ENCODE data around the gene KLHL40.

The KLHL40 gene

DNA sequence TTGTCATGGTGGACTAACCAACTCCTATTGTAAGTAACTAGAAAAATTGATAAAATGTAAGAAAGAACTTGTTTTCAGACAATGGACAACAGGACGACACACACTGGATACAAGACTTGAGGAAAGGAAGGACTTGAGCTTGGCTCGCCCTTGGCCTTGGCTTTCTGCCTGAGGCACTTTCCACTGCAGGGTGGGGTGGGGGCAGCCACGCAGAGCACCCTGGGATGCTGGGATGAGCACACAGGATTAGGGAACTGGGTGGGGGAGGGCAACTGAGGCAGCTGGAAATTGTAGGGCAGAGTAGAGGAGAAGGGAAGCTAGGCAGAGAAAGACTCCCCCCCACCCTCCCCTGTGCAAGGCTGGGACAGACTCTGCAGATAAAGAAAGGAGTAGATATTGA lies 42.7 kb downstream of the KLHL40 start:
- DNase-seq, result no peak

DNA sequence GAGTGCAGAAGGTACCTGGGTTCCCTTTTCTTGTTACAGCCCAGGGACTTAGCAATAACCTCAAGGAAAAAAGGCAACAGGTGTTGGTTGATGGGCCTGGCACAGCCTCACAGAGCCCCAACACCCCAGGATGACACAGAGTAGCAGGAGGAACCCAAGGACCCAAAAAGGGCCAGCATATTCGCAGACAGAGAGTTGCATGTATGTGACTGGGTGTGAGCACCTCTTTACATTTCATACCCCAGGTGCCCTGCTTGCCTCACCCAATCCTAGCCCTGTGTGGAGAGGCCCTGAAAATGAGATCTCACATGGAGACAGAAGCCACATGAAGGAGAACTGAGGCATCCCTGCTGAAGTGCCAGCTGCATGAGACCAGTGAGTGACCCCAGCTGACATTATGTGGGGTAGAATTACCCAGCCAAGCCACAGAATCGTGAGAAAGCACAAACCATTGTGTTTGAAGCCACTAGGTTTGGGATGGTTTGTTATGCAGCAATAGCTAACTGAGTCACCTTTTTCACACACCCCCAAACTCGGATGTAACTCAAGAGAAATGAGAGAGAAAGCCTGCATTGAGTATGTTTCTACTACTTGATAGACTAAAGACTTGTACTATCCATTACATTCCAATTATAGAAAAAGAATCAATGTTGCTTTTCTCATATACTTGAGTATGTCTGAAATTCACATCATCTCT lies 43.5 kb downstream of the KLHL40 start:
- no peak for DNase-seq

DNA sequence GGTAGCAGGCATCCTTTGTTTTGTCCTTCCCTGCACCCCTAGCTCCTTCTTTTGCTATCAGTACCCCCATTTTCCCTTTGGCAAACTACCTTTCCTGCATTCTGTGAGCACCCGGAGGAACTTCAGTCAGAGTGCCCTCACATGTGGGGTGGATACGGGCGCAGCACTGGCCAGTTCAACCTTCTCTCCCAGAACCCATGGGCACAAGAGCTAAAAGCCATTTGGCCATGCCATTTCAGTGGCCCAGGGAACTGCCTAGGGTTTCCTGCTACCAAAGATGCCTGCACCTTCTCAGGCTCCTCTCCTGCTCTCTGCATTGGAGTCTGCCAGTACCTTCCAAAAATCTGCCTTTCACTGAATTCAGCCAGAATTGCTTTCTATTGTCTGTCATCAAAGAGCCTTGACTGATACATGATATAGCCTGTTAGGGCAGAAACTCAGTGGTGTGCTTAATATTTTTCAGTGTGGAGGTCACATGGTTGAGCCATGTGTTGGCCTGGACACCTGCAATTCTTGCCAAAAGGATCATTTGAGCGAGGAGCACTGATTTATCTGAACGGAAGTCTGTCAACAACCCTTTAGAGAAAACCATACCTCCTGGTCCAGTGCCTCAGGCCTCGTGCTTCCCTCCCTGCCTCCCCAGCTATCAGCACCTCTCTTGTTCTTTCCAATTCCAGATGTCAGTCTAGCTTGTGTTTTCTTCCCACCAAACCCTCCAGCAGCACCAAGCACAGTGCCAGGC lies 44.2 kb downstream of the KLHL40 start:
- no peak for DNase-seq

DNA sequence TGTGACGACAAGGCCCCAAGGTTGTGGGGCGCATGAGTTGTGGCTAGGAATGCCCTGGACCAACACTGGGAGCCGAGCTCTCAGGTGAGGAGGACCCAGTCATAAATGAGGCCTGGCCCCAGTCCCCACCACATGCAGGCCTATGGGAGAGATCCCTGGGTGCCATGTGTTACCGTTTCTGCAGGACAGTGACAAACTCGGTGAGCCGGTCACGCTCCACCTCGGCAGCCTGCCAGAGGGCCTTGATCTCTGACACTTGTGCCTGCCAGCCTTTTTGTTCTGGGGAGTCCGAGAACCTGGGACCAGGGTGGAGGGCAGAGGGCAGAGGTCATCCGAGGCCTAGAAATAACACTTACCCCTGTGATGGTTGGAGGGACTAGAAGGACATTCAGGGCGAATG lies 45.0 kb downstream of the KLHL40 start:
- no peak for DNase-seq

DNA sequence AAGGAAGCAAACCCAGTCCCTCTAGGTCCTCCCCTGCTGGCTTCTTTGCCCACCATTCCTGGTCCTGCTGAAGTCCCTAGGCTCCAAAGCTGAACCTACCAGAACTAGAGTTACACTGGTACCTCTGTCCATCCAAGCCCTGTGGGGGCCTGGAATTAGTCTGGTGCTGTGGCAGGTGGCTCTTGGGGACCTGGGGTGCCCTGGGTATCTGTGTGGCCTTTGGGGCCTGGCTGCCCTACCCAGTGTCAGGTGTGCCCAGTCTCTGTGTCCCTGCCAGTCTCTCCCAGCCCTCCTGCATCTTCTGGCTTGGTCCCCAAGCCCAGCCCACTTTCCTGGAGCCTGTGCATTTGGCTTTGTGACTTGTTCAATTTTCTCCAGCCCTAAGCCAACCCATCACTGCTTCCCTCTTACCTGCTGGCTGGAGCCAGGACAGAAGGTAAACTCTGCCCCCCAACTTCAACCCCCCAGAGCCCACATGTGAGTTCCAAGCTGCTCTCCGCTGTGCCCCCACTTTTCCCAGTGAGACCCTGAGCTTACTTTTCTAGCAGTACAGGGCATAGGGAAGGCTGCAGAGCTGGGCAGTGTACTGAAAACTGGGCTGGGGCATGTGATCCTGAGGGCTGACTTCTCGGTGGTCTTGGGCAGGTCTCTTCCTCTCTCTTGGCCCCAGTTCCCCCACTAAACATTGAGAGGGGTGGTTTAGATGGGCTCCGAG lies 45.5 kb downstream of the KLHL40 start:
- no peak for DNase-seq

DNA sequence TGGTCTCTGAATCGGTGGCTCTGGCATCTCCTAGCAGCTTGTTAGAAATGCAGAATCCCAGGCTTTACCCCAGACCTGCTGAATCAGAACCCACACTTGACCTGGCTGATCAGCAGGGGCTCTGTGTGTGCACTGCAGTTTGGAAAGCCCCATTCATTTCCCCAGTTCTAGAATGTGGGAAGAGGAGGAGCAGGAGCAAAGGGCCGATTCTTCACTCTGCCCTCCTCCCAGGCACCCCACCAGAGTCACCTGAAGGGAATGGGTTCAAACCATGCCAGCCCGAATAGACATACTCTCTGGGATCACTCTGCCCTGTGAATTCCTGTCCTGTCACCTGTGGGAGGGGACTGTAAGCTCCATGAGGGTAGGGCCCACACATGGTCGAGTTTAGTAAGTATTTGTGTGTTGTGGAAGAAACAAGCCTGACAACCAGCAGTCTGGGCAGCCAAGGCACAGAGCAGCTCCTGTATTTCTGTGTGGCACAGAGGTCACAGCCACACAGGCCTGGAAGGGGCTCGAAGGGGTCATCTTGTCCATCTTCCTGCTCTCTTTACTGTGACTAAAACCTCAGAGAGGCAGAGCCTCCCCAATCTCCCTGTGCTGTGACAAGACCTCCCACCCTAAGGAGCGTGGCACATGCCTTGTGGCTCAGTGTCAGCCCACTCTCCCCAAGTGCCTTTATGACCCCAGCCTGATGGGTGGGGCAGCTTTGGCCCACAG lies 46.3 kb downstream of the KLHL40 start:
- DNase-seq, result no peak

DNA sequence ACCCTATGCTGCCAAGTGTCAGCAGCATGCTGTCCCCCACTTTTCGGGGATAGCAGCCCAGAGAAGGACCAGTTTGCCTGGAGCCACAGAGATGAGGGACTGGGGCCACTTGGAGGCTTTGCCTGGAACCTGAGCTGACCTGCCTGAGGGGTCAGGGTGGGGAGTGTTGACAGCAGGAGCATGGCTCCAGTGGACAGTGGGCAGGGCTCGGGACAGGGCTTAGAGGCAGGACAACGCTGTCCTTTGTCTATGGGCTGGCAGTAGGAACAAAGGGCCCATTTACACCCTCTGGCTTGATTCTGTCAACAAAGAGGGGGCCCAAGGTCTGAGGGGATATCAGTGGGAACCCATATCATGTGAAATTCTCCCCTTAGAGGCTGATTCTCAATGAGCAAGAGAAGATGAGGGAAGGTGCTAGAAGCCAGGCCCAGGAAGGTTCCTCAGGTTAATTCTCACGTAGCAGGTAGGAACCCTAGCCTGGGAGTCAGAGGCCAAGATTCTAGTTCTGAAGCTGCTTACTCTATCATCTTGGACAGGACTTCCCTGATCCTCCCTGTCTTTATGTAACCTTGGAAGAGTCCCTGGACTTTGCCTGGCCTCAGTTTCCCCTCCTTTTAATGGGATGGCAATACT lies 47.0 kb downstream of the KLHL40 start:
- no peak for DNase-seq

DNA sequence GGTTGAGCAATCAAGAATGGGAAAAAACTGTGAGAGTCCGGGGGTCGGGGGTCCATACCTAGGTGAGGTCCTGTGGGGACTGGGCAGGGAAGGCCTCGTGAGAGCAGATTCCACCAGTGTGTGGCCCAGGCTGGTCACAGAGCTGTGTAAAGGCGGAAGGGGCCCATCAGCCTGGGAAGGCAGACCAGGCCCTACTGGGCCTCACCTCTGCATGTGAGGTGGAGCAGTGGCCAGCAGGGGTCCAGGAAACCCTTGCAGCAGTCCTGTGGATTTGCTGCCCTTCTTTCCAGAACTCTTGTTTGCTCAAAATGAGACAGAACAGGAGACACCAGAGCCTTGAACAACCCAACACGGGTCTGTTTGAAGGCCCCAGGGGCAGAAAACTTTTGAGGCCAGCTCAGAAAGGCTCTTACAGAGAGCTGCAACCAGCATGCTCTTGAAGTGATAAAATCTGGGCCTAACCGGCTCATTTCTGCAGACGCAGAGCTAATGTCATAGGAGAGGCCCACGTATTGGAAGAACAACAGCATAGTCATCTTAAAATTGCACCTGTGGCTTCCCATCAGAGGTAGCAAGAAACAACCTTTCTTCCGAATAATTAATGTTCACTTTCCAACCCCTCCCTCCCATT lies 47.6 kb downstream of the KLHL40 start:
- DNase-seq, result no peak

DNA sequence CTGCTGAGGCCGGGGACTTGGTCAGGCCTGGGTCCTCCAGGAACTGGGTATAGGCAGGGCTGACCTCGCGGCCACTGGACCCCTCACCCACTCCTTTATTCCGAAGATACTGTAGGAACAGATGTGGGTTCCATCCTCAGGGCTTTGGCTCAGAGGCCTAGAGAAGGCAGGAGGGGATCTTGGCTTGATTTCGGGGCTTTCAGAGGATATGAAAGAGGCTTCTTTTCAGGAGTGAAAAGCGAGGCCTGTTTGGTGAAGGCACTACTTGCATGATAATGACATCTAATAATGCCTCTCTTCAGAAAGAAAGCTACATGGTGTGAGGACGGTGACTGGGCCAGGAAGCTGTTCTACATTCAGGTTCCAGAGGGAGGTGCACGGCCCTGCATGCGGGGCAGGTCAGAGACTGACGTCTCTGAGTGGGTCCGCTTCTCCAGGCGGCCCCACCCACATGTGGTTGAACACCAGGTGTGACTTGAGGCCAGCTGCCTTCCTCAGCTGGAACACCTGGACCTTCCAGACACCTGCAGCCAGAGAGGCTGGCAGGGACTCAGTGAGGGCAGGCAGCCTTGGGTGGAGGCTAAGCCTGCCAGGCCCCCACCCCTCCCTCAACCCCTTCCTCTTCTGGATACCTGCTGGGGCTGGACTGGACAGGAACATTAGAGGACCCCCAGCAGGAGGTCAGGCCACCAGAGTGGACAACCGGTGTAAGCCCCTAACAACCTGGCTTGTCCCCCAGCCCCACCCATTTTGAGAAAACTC lies 48.3 kb downstream of the KLHL40 start:
- no peak for DNase-seq

DNA sequence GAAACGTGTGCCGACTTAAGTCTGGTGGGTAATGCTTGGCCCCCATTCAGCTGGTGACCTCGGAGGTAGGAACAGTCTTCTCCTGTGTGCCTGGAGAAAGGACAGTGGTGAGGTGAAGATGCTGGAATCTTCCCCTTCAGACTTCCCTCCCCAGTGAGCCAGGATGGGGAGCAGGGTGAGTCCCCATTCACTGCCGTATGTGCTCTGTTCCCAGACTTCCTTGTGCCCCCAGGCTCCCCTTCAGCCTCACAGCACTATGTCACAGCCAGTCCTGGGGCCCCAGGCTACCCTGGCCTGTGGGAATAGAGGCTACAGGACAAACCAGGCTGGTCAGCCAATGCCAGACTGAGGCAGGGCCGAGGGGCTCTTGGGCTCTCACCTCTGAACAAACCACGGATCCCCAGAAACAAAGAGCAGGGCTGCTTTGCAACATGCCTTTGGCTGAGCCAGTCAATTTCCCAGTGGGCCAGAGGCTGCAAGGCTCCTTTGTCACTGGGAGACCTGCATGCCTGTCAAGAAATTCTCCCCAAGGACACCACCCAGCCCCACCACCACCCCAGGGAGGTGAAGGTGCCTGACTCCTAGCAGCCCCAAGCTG lies 49.0 kb downstream of the KLHL40 start:
- DNase-seq, result no peak

DNA sequence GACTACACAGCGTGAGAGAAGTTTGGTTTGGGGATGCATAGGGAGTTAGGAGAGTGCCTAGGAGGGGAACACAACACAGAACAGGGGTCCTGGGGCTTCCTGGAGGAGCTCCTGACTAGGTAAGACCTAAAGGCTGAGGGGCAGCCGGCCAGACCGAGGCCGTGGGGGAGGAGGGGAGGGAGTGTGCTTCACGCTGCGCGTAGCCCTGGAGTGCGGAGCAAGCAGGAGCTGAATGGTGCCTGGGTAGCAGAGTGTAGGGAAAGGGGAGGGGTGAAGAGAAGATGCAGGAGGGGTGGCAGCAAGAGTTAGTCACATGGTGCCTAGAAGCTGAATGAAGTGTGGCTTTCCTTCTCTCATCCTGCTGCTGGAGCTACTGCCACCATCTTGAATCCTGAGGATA lies 49.7 kb downstream of the KLHL40 start:
- no peak for DNase-seq

DNA sequence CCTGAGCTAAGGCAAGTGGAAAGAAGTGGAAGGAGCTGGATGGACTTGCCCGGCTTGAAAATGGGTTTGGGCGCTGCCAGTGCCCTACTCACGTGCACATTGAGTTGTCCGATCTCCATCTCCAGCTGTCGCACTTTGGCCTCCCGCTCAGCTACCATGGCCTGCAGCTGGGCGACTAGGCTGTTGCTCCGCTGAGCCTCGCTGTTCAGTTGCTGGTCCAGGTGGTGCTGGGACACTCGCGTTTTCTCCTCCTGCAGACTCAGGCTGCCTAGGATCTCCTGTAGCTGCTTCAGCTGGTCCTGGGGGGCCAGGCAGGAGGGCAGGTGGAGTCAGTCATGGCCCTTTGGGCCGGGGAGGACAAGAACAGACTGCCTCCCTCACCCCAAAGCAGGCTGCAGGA lies 50.3 kb downstream of the KLHL40 start:
- no peak for DNase-seq

DNA sequence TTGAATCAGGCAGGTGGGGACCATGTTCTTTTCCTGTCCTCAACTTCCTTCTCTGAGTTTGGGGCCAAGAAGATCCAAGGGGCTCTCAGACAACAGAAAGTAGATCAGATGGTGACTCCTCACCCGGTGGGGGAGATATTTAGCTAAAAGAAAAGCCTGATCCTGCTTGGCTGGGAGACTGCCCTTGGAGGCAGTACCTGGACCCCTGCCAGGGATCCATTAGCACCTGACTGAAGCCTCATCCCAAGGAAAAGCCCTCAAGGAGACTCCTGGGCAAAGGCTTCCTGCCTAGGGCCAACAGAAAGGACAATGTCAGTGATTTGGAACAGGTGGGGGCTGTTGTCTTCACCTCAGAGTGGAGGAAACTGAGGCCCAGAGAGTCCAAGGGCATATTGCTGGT lies 50.7 kb downstream of the KLHL40 start:
- no peak for DNase-seq

DNA sequence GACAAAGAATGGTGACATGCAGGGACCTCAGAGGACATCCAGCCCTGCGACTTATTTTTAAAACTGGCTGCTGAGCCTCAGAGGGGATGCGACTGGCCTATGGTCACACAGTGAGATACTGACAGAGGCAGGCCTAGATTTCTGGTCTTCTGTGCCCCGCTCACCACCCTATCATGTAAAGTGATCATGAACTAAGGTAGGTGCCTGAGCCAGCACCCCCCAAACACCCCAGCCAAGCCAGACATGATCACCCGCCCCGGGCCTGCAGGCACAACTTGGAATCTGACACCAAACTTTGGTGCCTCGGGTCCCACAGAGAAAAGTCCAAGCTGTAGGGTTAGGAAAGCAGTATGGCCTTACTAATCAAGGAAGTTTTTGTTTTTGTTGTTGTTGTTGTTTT lies 51.2 kb downstream of the KLHL40 start:
- DNase-seq, result no peak

DNA sequence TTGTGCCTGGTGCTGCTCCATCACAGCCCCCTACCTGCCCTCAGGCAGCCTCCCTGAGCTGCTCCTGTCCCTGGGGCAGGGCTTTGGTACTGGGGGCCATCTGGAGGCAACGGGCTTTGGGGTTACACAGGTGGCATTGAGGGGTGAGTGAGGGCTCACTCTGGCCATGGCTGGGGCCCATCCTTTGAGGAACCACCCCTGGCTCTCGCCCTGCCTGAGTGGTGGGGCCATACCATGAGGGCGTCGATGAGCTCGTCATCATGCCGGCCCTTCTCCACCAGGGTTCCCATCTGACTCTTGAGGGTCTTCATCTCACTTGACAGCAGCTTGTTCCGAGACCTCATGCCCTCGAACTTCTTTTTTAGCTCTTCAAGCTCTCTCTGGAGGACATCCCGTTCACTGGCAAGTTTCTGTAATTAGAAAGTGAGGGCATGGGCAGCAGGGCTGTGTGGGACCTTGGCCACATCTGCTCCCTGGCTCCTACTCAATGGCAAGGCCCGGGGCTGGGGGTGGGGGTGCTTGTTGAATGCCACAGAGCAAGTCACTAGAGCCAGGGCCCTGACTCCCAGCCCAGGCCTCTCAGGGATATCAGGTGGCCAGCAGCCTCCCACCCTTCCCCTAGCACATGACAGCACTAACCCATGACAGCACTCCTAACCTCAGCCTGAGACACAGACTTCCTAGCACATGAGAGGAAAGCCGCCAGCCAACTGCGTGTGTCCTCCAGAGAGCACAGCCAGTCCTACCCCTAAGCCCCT lies 54.2 kb downstream of the KLHL40 start:
- DNase-seq, result no peak

DNA sequence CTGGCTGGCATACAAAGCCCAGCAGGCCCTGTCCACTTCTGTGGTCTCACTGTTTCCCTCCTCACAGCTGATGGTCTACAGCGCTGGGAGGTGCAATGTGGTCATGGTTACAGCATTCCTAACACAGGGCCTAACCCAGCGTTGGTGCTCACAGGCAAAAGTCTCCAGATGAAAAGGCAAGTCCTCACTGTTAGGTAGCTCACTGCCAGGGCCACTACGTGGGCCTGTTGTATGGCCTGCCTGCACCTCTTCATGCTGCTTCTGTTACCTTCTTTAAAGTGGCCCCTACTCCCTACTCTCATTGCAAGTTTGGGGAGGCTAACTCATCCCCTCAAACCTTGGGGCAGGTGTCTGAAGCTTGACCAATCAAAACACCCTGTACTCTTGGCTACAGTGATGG lies 56.5 kb downstream of the KLHL40 start:
- no peak for DNase-seq
